HUES64 (cell line): ENCODE results near the gene TMED3. TPM values are rescaled to one million over a fixed set of nuclear protein-coding genes. Genes with fewer than 3 reads are reported as not detected.

Experiments used
- H3K27ac ChIP-seq: 2 replicates; pipeline ENCODE4 v1.7.0; 2013; ENCODE audit warnings: low read depth, low read length, inconsistent platforms
- H3K27me3 ChIP-seq: 2 replicates; pipeline ENCODE4 v1.6.1; 2013; ENCODE audit warnings: mild to moderate bottlenecking, low read length; ENCODE audit not compliant: insufficient read depth
- H3K36me3 ChIP-seq: 2 replicates; pipeline ENCODE4 v1.6.1; 2013; ENCODE audit warnings: mild to moderate bottlenecking, low read length; ENCODE audit not compliant: insufficient read depth
- H3K4me1 ChIP-seq: 2 replicates; pipeline ENCODE4 v1.6.1; 2013; ENCODE audit warnings: mild to moderate bottlenecking, low read length, moderate library complexity; ENCODE audit not compliant: insufficient read depth
- H3K4me3 ChIP-seq: 2 replicates; pipeline ENCODE4 v1.5.1; 2013; ENCODE audit warnings: mild to moderate bottlenecking, low read length, moderate library complexity
- H3K9ac ChIP-seq: 2 replicates; pipeline ENCODE4 v1.6.1; 2013; ENCODE audit warnings: mild to moderate bottlenecking, low read depth, low read length
- H3K9me3 ChIP-seq: 2 replicates; pipeline ENCODE4 v1.6.1; 2013; ENCODE audit warnings: low read depth, low read length; ENCODE audit not compliant: insufficient read depth
- WGBS: fragments of 150-250, 120-280 bp; methylation state at CpG from one replicate; pipeline ENCODE4 v1.1.7; 2013; ENCODE audit warnings: missing lambda C conversion rate; 5-methylcytosine and 5-hydroxymethylcytosine counted together
- polyA plus RNA-seq, 2 experiments: library from polyadenylated mRNA; stranded (reverse); fragments of 50-300 nt; gene quantifications; one replicate each; pipeline ENCODE4 v1.2.3, GENCODE V29; 2013

TMED3 gene
- 45.7 TPM for polyA plus RNA-seq (2013, experiment 1 of 2)
- 44.1 TPM for polyA plus RNA-seq (2013, experiment 2 of 2)

DNA sequence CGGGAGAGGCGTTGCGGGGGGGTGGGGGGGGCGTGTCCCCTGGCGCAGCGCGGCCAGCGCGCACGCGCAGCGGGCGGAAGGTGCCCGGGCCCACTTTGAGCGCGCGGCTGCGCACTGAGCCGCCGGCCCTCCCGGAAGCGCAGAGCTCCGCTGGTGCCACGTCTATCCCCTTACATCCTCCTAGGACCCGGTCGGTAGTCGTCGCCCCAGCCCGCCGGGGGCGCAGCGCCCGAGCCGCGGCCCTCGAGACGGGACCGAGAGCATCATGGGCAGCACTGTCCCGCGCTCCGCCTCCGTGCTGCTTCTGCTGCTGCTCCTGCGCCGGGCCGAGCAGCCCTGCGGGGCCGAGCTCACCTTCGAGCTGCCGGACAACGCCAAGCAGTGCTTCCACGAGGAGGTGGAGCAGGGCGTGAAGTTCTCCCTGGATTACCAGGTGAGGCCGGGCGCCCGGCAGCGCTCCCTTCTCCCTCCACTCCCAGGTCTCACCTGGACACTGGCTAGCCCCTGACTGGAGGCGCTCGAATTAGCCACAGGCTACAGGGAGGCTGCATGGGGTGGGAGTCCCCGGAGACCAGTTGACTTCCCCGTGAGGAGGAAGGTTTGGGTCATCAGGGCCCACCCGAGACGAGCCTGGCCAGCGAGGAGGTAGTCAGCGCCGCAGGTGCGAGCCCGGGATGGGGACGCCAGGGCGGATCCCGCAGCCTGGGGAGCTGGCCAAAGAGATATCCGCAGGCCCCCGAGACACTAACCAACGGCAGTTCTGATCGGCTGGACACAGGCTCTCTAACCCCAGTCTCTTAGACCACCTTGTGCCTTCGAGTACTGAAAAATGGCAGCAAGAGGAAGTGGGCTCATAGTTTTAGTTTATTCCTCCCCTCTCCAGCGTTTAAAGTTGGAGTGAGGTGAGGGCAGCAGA lies at the start of gene TMED3:
TSS of gene TMED3 (plus strand) at position 128 of the 916 bp plus-strand sequence. CDS start at position 266, 138 bp downstream.
- H3K9ac ChIP-seq = peak within 1 kb of the TSS; percentile 87
- peak within 1 kb of the TSS; percentile 59 for H3K27ac ChIP-seq
- peaks cover 6% of the 10 kb centered on the region for H3K4me1 ChIP-seq
- peaks cover 32% of the 10 kb centered on the region for H3K36me3 ChIP-seq
- peaks cover 43% of the 10 kb centered on the region for H3K27me3 ChIP-seq
- WGBS = 1% methylated on average over 72 of the region's 76 CpGs
- H3K4me3 ChIP-seq = peak within 1 kb of the TSS; percentile 85
- H3K9me3 ChIP-seq = no peaks in the 10 kb centered on the region

DNA sequence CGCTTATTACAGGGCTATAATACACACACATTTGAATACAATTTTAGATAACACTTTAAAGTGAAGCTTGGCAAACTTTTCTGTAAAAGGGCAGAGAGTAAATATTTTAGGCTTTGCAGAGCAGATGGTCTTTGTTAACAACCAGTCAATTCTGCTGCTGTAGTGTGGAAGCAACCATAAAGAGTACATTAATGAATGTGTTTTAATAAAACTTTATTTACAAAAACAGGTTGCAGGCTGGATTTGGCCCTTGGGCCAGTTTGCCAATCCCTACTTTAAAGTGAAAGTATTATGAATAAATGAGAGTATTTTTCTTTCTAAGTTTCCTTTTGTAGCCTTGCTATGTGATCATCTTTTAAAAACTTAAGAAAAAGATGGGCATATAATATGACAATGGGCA lies 49.1 kb upstream of the TMED3 start:
- Histone ChIP-seq H3K4me3 (no peak overlapping the region), H3K9ac (no peak overlapping the region), H3K27ac (no peak overlapping the region), H3K4me1 (peaks cover 3% of the 10 kb centered on the region; the same call in 1 of the 2 replicates), H3K27me3 (no peaks in the 10 kb centered on the region), H3K36me3 (no peaks in the 10 kb centered on the region), H3K9me3 (no peaks in the 10 kb centered on the region)
- no CpG with 5 or more reads among the region's 1 CpG for WGBS

DNA sequence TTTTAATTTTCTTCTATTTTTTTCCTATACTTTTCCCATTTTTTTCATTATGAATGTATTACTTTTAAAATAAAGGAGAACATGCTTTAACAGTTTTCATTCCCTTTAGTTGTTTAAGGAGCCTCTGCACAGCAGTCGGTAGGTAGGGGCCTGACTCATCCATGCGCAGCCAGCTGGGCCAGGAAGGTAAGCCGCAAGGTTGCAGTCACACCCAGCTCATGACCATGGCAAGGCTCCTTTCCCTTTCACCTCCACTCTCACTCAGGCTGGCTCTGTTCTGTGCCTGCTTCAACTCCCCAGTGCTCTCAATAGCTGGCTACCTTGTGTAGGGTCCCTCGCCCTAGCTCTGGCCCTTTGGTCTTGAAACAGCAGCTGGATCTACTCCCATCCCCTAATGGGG lies 45.7 kb upstream of the TMED3 start:
- Histone ChIP-seq H3K9ac (no peak overlapping the region), H3K27me3 (0 out of 2 replicates have a peak, but pooled peaks cover 4% of the 10 kb centered on the region), H3K4me3 (no peak overlapping the region), H3K4me1 (peaks cover 3% of the 10 kb centered on the region; the same call in 1 of the 2 replicates), H3K27ac (no peak overlapping the region), H3K9me3 (no peaks in the 10 kb centered on the region), H3K36me3 (no peaks in the 10 kb centered on the region)
- WGBS = 86% methylated on average over 4 of the region's 4 CpGs

DNA sequence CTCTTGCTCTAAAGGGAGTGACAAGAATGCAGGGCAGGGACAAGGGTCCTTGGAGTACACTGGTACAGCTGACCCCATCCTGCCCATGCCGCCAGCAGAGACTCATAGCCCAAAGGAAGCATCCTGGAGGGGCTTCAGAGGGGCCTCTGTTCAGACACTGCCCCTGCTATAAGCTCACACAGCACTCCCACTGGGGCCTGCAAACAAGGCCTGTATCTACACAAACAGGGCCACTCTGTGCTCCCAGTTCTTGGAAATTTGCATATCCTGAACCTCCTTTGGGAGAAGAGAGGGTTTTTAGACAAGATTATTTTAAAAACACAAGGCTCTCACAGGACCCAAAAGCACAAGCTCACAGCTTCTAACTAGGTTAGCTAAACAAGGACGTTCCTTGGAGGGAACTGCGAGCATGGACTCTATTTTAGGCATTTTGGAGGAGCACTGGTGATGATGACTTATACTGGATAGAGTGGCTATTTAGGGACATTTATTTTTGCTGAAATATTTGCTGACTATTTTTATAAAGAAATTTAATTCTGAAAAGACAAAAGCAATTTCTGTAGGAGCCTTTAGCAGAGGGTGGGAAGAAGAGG lies 44.8 kb upstream of the TMED3 start:
- H3K9ac ChIP-seq = no peak overlapping the region
- H3K27ac ChIP-seq = no peak overlapping the region
- H3K4me3 ChIP-seq = no peak overlapping the region
- peaks cover 3% of the 10 kb centered on the region; the same call in 1 of the 2 replicates for H3K4me1 ChIP-seq
- H3K9me3 ChIP-seq = no peaks in the 10 kb centered on the region
- 86% methylated on average over 3 of the region's 3 CpGs for WGBS
- no peaks in the 10 kb centered on the region for H3K36me3 ChIP-seq
- H3K27me3 ChIP-seq = 0 out of 2 replicates have a peak, but pooled peaks cover 4% of the 10 kb centered on the region

DNA sequence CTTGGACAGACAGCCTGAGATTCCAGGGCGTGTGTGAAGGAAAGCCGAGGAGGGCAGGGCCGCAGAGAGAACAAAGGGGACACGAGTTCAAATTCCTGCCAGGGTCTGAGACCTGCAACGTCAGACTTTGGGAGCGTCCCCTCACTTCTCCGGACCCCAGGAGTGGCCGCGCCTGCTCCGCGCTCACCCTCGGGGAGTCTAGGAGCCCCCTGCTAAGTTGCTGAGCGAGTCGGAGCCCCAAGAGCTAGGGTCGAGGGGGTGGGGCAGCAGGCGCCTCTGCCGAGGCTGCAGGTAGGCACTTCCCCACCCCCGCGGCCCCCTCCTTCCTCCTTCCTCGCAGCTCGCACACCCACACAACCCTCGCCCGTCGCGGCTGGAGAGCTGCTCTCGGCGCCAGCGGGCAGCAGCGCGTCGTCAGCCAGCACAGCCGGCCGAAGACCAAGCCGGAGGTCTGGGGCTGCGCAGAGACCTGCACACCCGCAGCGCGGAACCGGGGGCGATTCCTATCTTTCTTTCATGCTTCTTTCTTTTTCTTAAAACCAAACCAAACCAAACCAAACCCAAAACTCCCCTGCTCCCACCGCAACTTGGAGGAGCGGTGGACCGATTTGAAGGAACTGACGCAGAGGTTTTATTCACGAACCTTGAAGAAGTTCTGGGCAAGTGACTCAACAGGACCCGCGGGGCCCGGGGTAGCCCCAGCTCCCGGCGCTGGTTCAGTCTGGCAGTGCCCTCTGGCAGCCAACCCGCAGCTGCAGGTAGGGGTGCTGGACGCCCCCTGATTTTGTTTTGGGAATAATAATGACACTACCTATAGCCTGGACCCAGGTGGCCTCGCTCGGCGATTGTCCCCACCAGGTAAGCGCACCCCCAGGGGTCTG lies 28.3 kb upstream of the TMED3 start, which contains the start of gene ANKRD34C:
TSS of gene ANKRD34C (plus strand) at position 352 of the 881 bp plus-strand sequence. CDS start 10,563 bp downstream, outside the sequence.
- Histone ChIP-seq H3K4me1 (0 out of 2 replicates have a peak, but pooled peaks cover 9% of the 10 kb centered on the region), H3K9me3 (no peaks in the 10 kb centered on the region), H3K36me3 (no peaks in the 10 kb centered on the region), H3K4me3 (peak within 1 kb of the TSS; percentile 52), H3K27me3 (peaks cover 84% of the 10 kb centered on the region), H3K27ac (no peak within 1 kb of the TSS), H3K9ac (no peak within 1 kb of the TSS; the same call in 1 of the 2 replicates)
- 8% methylated on average over 56 of the region's 56 CpGs for WGBS

DNA sequence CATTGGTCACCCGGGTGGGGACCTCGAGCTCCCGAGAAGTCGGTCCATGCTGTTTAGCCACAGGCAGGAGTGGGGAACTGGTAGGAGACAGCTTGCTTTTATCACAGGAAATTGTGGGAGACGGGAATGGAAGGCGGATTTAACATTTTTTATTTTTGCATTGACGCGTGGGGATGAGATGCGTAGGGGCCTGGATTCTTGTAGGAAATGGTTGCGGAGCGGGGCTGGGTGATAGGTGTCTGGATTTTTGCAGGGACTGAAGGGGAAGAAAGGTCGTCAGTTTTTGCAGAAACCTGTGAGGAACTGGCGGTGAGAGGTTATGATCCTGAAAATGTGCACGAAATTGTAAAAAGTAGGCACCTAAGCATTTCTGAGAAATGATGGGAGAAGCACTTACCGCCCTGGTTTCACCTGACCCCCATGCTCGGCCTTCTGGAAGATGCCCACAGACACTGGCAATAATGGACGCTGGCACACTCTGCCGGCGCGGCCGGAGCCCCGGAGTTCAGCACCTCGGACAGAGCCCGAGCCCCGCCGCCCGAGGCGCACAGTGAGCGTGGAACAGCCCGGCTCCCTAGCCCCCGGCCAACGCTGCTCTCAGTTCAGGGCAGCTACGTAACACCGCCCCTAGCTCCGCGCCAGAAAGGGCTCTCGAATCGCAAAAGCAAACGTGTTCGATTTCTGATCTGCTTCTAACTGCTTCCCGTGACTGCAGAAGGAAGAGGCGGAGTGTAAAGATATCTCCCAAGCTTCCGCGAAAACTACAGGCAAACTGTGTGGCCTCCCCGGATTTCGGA lies 27.5 kb upstream of the TMED3 start:
- no peaks in the 10 kb centered on the region for H3K9me3 ChIP-seq
- H3K36me3 ChIP-seq = no peaks in the 10 kb centered on the region
- H3K4me1 ChIP-seq = 0 out of 2 replicates have a peak, but pooled peaks cover 9% of the 10 kb centered on the region
- no peak overlapping the region for H3K9ac ChIP-seq
- WGBS = 13% methylated on average over 46 of the region's 46 CpGs
- peak overlapping the region; percentile 52 for H3K4me3 ChIP-seq
- H3K27ac ChIP-seq = no peak overlapping the region
- peaks cover 91% of the 10 kb centered on the region for H3K27me3 ChIP-seq

DNA sequence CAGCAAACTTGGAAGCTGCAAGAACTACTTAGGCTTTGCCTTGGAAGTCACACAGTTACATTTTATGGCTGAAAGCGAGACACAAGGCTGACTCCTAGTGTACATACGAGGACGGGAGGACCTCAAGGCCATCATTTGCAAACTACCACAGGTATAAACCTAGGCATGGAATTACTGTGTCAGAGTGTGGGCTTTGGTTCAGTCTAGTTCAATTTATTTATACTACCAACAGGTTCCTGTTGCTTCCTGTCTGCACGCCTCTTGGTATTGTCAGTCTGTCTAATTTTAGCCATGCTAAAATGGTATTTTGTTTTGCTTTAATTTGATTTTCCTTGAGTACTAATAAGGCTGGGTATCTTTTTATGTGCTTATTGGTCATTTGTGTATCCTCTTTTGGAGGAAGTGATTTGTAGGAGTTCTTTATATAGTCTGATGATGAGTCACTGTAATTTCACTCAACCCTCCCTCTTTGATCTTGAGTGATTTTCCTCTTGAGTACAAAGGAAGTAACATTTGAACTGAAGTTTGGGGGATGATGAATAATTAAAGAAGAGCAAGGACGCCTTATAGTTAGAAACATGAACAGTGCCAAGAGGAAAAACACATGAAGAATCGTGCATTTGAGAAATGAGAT lies 20.2 kb upstream of the TMED3 start:
- no peak overlapping the region for H3K4me3 ChIP-seq
- H3K9ac ChIP-seq = no peak overlapping the region
- H3K27me3 ChIP-seq = peaks cover 42% of the 10 kb centered on the region
- no peaks in the 10 kb centered on the region for H3K36me3 ChIP-seq
- 92% methylated on average over 6 of the region's 6 CpGs for WGBS
- no peaks in the 10 kb centered on the region for H3K9me3 ChIP-seq
- no peak overlapping the region for H3K27ac ChIP-seq
- H3K4me1 ChIP-seq = no peaks in the 10 kb centered on the region

DNA sequence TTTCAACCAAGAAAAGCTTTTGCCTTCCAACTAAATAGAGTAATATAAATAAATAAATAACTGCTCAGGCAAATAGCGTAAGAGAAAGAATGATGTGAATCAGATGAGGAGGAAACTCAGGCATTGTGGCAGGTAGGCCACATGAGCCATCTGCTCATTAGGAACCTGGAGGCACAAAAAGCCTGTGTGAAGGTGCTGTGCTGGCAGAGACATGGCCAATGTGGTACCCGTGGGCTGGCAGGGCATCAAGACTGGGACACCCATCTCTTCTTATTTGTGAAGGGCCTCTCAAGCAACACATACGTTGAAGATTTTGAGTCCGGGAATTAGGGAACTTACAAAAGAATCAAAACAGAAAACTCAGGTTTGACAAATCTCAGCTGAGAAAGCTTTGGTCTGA lies 18.9 kb upstream of the TMED3 start:
- Histone ChIP-seq H3K9me3 (no peaks in the 10 kb centered on the region), H3K36me3 (no peaks in the 10 kb centered on the region), H3K4me1 (no peaks in the 10 kb centered on the region), H3K27me3 (peaks cover 30% of the 10 kb centered on the region), H3K9ac (no peak overlapping the region), H3K27ac (no peak overlapping the region), H3K4me3 (no peak overlapping the region)
- 91% methylated on average over 4 of the region's 4 CpGs for WGBS

DNA sequence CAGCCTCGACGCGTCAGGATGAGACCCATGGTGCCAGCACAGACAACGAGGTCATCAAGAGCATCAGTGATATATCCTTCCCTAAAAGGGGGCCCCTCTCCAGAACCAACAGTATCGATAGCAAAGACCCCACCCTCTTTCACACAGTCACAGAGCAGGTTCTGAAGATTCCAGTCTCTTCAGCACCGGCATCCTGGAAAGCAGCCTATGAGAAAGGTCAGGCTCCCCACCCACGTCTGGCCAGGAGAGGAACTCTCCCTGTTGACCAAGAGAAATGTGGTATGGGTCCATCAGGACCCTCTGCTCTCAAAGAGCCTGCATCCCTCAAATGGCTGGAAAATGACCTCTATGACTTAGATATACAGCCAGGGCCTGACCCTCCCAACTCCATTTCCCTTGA lies 16.8 kb upstream of the TMED3 start:
- Histone ChIP-seq H3K9ac (no peak overlapping the region), H3K27ac (no peak overlapping the region), H3K27me3 (peaks cover 23% of the 10 kb centered on the region), H3K4me1 (no peaks in the 10 kb centered on the region), H3K36me3 (no peaks in the 10 kb centered on the region), H3K9me3 (no peaks in the 10 kb centered on the region), H3K4me3 (no peak overlapping the region)
- 82% methylated on average over 7 of the region's 7 CpGs for WGBS

DNA sequence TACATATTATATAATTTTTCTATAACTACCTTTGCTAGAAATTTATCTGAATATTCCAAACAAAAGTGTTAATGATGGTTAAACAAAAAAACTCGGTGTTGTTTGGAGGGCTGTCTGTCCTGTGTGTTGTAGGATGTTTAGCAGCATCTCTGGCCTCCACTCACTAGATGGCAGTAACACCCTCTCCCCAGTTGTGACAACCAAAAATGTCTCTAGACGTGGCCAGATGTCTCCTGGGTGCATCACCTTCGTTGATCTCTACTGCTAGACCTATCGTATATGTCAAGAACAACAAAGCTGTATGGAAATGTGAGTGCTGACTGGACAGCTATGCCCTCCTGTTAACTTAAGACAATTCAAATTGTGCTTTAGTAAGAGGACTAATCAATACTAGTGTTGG lies 14.3 kb upstream of the TMED3 start:
- Histone ChIP-seq H3K4me3 (no peak overlapping the region), H3K36me3 (no peaks in the 10 kb centered on the region), H3K9ac (no peak overlapping the region), H3K9me3 (no peaks in the 10 kb centered on the region), H3K4me1 (no peaks in the 10 kb centered on the region), H3K27me3 (peaks cover 39% of the 10 kb centered on the region), H3K27ac (no peak overlapping the region)
- WGBS = 70% methylated on average over 3 of the region's 4 CpGs
